Adrenal gland (tissue), 12 donors: ENCODE results near the gene UCHL3. TPM values are rescaled to one million over a fixed set of nuclear protein-coding genes. Genes with fewer than 3 reads are reported as not detected.

Experiments used
- DNase-seq, 7 donors: peaks; one replicate each; pipeline ENCODE4 v3.0.0-alpha.2; 2019 to 2020
- H3K27ac ChIP-seq, 5 donors: fragments of 200-600 bp; sonication (generic) in 4 of 5; 1 replicate in 3 of 5; 2 replicates in 2 of 5; pipeline versions ENCODE4 v1.5.1 to v1.8.0; 2016 to 2020; ENCODE audit warnings: mild to moderate bottlenecking in 1 of 5
- H3K27me3 ChIP-seq: fragments of 200-600 bp; 2 replicates; pipeline ENCODE4 v1.8.0; 2021
- H3K36me3 ChIP-seq, 2 donors: fragments of 200-600 bp; replicated peaks in 1 of 2; 1 replicate in 1 of 2; 2 replicates in 1 of 2; pipeline versions ENCODE4 v1.5.1 to v1.8.0; 2018 to 2022
- H3K4me1 ChIP-seq, 2 donors: fragments of 200-600 bp; replicated peaks in 1 of 2; 1 replicate in 1 of 2; 2 replicates in 1 of 2; pipeline versions ENCODE4 v1.5.1 to v1.8.0; 2018 to 2021
- H3K4me3 ChIP-seq, 4 donors: fragments of 200-600 bp; sonication (generic) in 3 of 4; one replicate each; pipeline ENCODE4 v1.5.1; 2016 to 2018
- H3K9me3 ChIP-seq, 3 donors: fragments of 200-600 bp; sonication (generic) in 1 of 3; replicated peaks in 1 of 3; 1 replicate in 2 of 3; 2 replicates in 1 of 3; pipeline versions ENCODE4 v1.5.1 to v1.8.0; 2016 to 2021
- CTCF ChIP-seq, 6 experiments: fragments of 450-650 bp in 4 of 6; fragments of 200-600 bp in 2 of 6; sonication (generic) in 1 of 6; IDR thresholded peaks; 1 replicate in 5 of 6; 2 replicates in 1 of 6; pipeline versions ENCODE4 v1.5.1 to v1.8.0; 2016 to 2021; ENCODE audit warnings: antibody characterized with exemption in 6 of 6, mild to moderate bottlenecking in 2 of 6, moderate library complexity in 1 of 6
- POLR2A ChIP-seq, 2 donors: fragments of 450-650 bp; IDR thresholded peaks; one replicate each; pipeline ENCODE4 v1.6.1; 2017; ENCODE audit warnings: antibody characterized with exemption in 2 of 2, mild to moderate bottlenecking in 2 of 2, moderate library complexity in 1 of 2
- WGBS, 4 donors: extraction: QIAGEN DNeasy Blood & Tissue Kit in 2 of 4; methylation state at CpG; one replicate each; pipeline versions ENCODE4 v1.1.5 to v1.1.7; 2013 to 2017; 5-methylcytosine and 5-hydroxymethylcytosine counted together
- intact Hi-C, 2 donors: fragments of 100-400 bp; cut with DNase I; formaldehyde crosslinking; loops; one replicate each; pipeline versions ENCODE4 v1.14.1 to v1.15.0; 2022 to 2023
- polyA plus RNA-seq, 3 donors: library from polyadenylated mRNA; stranded (reverse); fragments of 200-250 nt in 2 of 3; fragments of 350-450 nt in 1 of 3; fragmentation: Illumina TruSeq in 1 of 3; extraction: RNeasy Lipid Tissue Mini Kit (QIAGEN cat#74804) in 1 of 3; gene quantifications; one replicate each; pipeline ENCODE4 v1.2.3, GENCODE V29; 2013 to 2014
- total RNA-seq, 9 donors: library from RNA; depleted of rRNA in 4 of 9; stranded (reverse); fragments of >200 nt in 4 of 9; fragments of 120-200 nt in 1 of 9; fragmentation: NEBNext Ultra II Directional in 1 of 9; extraction: Animal tissue kit (Norgen Biotek cat#: 25700) in 1 of 9; gene quantifications; one replicate each; pipeline versions ENCODE4 v1.1.0 to v1.2.4, GENCODE V29; 2013 to 2023
- donor health status: healthy with polysubstance abuse.
- donor health status: Bipolar disorder and iron deficiency.
- donor health status: DM: yes; HTN: yes; CAD: no.
- donor health status: DM: no; HTN: no; CAD: no.
- donor health status: DM: no; HTN: no; CAD: no.
- donor health status: DM: yes; HTN: yes; CAD: no.

The UCHL3 gene
- total and polyA plus RNA-seq, 12 donors, result 33.5 to 183 (median 62.7) TPM

GRCh38 chr13:75628801-75629200, 79.2 kb downstream of the UCHL3 start:
- no peak overlapping the region for H3K27ac ChIP-seq
- WGBS, 4 donors, result 86 to 95% (median 91%) methylated on average over 4 of the region's 4 CpGs
- no peak overlapping the region for H3K4me3 ChIP-seq
- TF ChIP-seq CTCF (IDR thresholded peaks at IDR 0.05) (no peak), POLR2A (IDR thresholded peaks at IDR 0.05) (no peak)
- DNase-seq, result no peak
- no peaks in the 10 kb centered on the region for H3K27me3 ChIP-seq
- intact Hi-C loops, result no loop called here
- no peaks in the 10 kb centered on the region for H3K9me3 ChIP-seq
- no peaks in the 10 kb centered on the region for H3K36me3 ChIP-seq
- no peaks in the 10 kb centered on the region for H3K4me1 ChIP-seq

GRCh38 chr13:75633285-75633684, 83.7 kb downstream of the UCHL3 start:
- no peak overlapping the region for H3K27ac ChIP-seq
- H3K36me3 ChIP-seq, result no peaks in the 10 kb centered on the region
- H3K27me3 ChIP-seq, result no peaks in the 10 kb centered on the region
- H3K4me3 ChIP-seq, result no peak overlapping the region
- 40 to 61% (median 48%) methylated on average over 2 of the region's 2 CpGs for WGBS, 4 donors
- TF ChIP-seq CTCF (IDR thresholded peaks at IDR 0.05) (no peak), POLR2A (IDR thresholded peaks at IDR 0.05) (no peak)
- no peaks in the 10 kb centered on the region for H3K9me3 ChIP-seq
- peaks cover 0 to 17% of the 10 kb centered on the region in 2 donors for H3K4me1 ChIP-seq
- DNase-seq, result no peak
- intact Hi-C loops, result no loop called here

GRCh38 chr13:75635101-75635827, 85.7 kb downstream of the UCHL3 start:
- TF ChIP-seq CTCF (IDR thresholded peaks at IDR 0.05) (no peak), POLR2A (IDR thresholded peaks at IDR 0.05) (no peak)
- Histone ChIP-seq H3K27ac (peak overlapping the region in 4 of 5 donors; percentile 44 to 87 (median 65)), H3K4me1 (peaks cover 0 to 17% of the 10 kb centered on the region in 2 donors), H3K27me3 (no peaks in the 10 kb centered on the region), H3K36me3 (no peaks in the 10 kb centered on the region), H3K9me3 (no peaks in the 10 kb centered on the region), H3K4me3 (peak overlapping the region; percentile 16 to 89 (median 49))
- intact Hi-C loops, result no loop called here
- DNase-seq, result peak in 5 of 7 donors; percentile 16 to 32 (median 19)
- WGBS, 4 donors, result 13 to 37% (median 24%) methylated on average over 6 to 49 of the region's 49 CpGs

GRCh38 chr13:75635828-75636435, 86.3 kb downstream of the UCHL3 start, which contains the start of gene LMO7:
Gene LMO7 (plus strand): TSS chr13:75636330. CDS start chr13:75636658, 328 bp downstream.
- WGBS, 4 donors, result 0 to 1% (median 1%) methylated on average over 1 to 76 of the region's 76 CpGs; no CpG with 5 or more reads in 1 of the 4 donors
- intact Hi-C loops, result no loop called here
- H3K4me1 ChIP-seq, result peaks cover 0 to 17% of the 10 kb centered on the region in 2 donors
- H3K9me3 ChIP-seq, result no peaks in the 10 kb centered on the region
- TF ChIP-seq POLR2A (IDR thresholded peaks at IDR 0.05), result peak in 1 of 2 donors; percentile 28
- no peak for TF ChIP-seq CTCF (IDR thresholded peaks at IDR 0.05)
- DNase-seq, result peak; percentile 48 to 63 (median 56)
- H3K27me3 ChIP-seq, result no peaks in the 10 kb centered on the region
- H3K36me3 ChIP-seq, result no peaks in the 10 kb centered on the region
- peak within 1 kb of the TSS; percentile 16 to 89 (median 49) for H3K4me3 ChIP-seq
- peak within 1 kb of the TSS in 4 of 5 donors; percentile 44 to 87 (median 65) for H3K27ac ChIP-seq
